Gastrocnemius medialis (tissue), 4 donors: ENCODE results near the gene FARP1. TPM values are rescaled to one million over a fixed set of nuclear protein-coding genes. Genes with fewer than 3 reads are reported as not detected.

Source experiments
- ATAC-seq, 2 donors: fragments of 150-250 bp; one replicate each; pipeline ENCODE4 v1.9.1; 2016
- DNase-seq, 2 donors: peaks; one replicate each; pipeline ENCODE4 v3.0.0-alpha.2; 2019
- H3K27ac ChIP-seq, 4 donors: fragments of 200-600 bp; sonication (generic); 1 replicate in 1 of 4; 2 replicates in 3 of 4; pipeline ENCODE4 v1.5.1; 2016 to 2018; ENCODE audit warnings: mild to moderate bottlenecking in 2 of 4, moderate library complexity in 1 of 4
- H3K27me3 ChIP-seq, 3 donors: fragments of 200-600 bp; sonication (generic) in 2 of 3; 1 replicate in 1 of 3; 2 replicates in 2 of 3; pipeline versions ENCODE4 v1.5.1 to v1.6.0; 2016 to 2019; ENCODE audit warnings: mild to moderate bottlenecking in 1 of 3, moderate library complexity in 1 of 3
- H3K36me3 ChIP-seq, 2 donors: fragments of 200-600 bp; sonication (generic) in 1 of 2; one replicate each; pipeline ENCODE4 v1.5.1; 2017 to 2018
- H3K4me1 ChIP-seq, 2 donors: fragments of 200-600 bp; sonication (generic) in 1 of 2; one replicate each; pipeline ENCODE4 v1.5.1; 2016 to 2017; ENCODE audit warnings: mild to moderate bottlenecking in 2 of 2
- H3K4me3 ChIP-seq, 4 donors: fragments of 200-600 bp; sonication (generic) in 3 of 4; 1 replicate in 1 of 4; 2 replicates in 3 of 4; pipeline ENCODE4 v1.5.1; 2016 to 2019; ENCODE audit warnings: mild to moderate bottlenecking in 2 of 4
- H3K9me3 ChIP-seq, 3 donors: fragments of 200-600 bp; sonication (generic) in 2 of 3; 1 replicate in 1 of 3; 2 replicates in 2 of 3; pipeline ENCODE4 v1.5.1; 2016 to 2019
- CTCF ChIP-seq, 5 experiments: fragments of 450-650 bp in 3 of 5; fragments of 200-600 bp in 2 of 5; sonication (generic) in 2 of 5; IDR thresholded peaks in 4 of 5; conservative IDR thresholded peaks in 1 of 5; 1 replicate in 4 of 5; 2 replicates in 1 of 5; pipeline ENCODE4 v1.5.1; 2016 to 2019; ENCODE audit warnings: antibody characterized with exemption in 5 of 5, mild to moderate bottlenecking in 3 of 5, moderate library complexity in 3 of 5
- POLR2A ChIP-seq, 2 donors: fragments of 450-650 bp; IDR thresholded peaks; one replicate each; pipeline ENCODE4 v1.6.1; 2017; ENCODE audit warnings: antibody characterized with exemption in 2 of 2, mild to moderate bottlenecking in 2 of 2, moderate library complexity in 2 of 2
- in situ Hi-C, 4 donors: fragments of 200-750 bp; cut with MboI; loops; one replicate each; pipeline versions ENCODE4 v1.15.0 to v1.8.0; 2017; ENCODE audit warnings: low sequenced_read_pairs in 4 of 4
- intact Hi-C: fragments of 100-400 bp; cut with DNase I; formaldehyde crosslinking; loops from one replicate; pipeline ENCODE4 v1.15.1; 2023; ENCODE audit warnings: low total_unique reads
- total RNA-seq, 4 donors: library from RNA; depleted of rRNA; stranded (reverse); fragments of >200 nt; gene quantifications; one replicate each; pipeline versions ENCODE4 v1.1.0 to v1.2.3, GENCODE V29; 2016

Gene FARP1
- total RNA-seq, 4 donors from 2014 or later: 3.5 to 9.8 (median 4.9) TPM

- H3K27ac ChIP-seq: no peak overlapping the region
- intact Hi-C loops: no loop called here
These were observed 166.9 kb downstream of the FARP1 start for GRCh38 chr13:98309569-98310335.

GRCh38 chr13:98310485-98311199, 167.7 kb downstream of the FARP1 start:
- H3K4me1 ChIP-seq: peaks cover 0 to 3% of the 10 kb centered on the region in 2 donors
- no peak overlapping the region for H3K27ac ChIP-seq
- H3K4me3 ChIP-seq: no peak overlapping the region
- intact Hi-C loops (no loop called here), in situ Hi-C loops (no loop called here)
- no peaks in the 10 kb centered on the region for H3K9me3 ChIP-seq
- no peaks in the 10 kb centered on the region for H3K27me3 ChIP-seq
- no peaks in the 10 kb centered on the region for H3K36me3 ChIP-seq
- TF ChIP-seq CTCF (IDR thresholded peaks at IDR 0.05 in 4 of 5, conservative IDR thresholded peaks at IDR 0.05 in 1 of 5) (no peak), POLR2A (IDR thresholded peaks at IDR 0.05) (no peak)
- no peak for ATAC-seq
- no peak for DNase-seq

More at GRCh38 chr13:98309569-98310335, 166.9 kb downstream of the FARP1 start:
- Histone ChIP-seq H3K27me3 (no peaks in the 10 kb centered on the region), H3K4me3 (no peak overlapping the region), H3K36me3 (no peaks in the 10 kb centered on the region), H3K9me3 (no peaks in the 10 kb centered on the region), H3K4me1 (peaks cover 0 to 3% of the 10 kb centered on the region in 2 donors)
- TF ChIP-seq CTCF (IDR thresholded peaks at IDR 0.05 in 4 of 5, conservative IDR thresholded peaks at IDR 0.05 in 1 of 5): no peak
- TF ChIP-seq POLR2A (IDR thresholded peaks at IDR 0.05): no peak
- DNase-seq (no peak), ATAC-seq (no peak)
- in situ Hi-C loops: no loop called here

GRCh38 chr13:98311200-98311548, 168.3 kb downstream of the FARP1 start:
- no peaks in the 10 kb centered on the region for H3K9me3 ChIP-seq
- ATAC-seq (no peak), DNase-seq (no peak)
- H3K27ac ChIP-seq: no peak overlapping the region
- no peak overlapping the region for H3K4me3 ChIP-seq
- no peaks in the 10 kb centered on the region for H3K27me3 ChIP-seq
- no peaks in the 10 kb centered on the region for H3K36me3 ChIP-seq
- H3K4me1 ChIP-seq: peaks cover 0 to 3% of the 10 kb centered on the region in 2 donors
- in situ Hi-C loops: no loop called here
- TF ChIP-seq CTCF (IDR thresholded peaks at IDR 0.05 in 4 of 5, conservative IDR thresholded peaks at IDR 0.05 in 1 of 5) (no peak), POLR2A (IDR thresholded peaks at IDR 0.05) (no peak)
- intact Hi-C loops: no loop called here

GRCh38 chr13:98312606-98313005, 169.7 kb downstream of the FARP1 start:
- no peaks in the 10 kb centered on the region for H3K36me3 ChIP-seq
- in situ Hi-C loops: no loop called here
- no peaks in the 10 kb centered on the region for H3K9me3 ChIP-seq
- ATAC-seq (no peak), DNase-seq (no peak)
- H3K4me3 ChIP-seq: no peak overlapping the region
- H3K27me3 ChIP-seq: no peaks in the 10 kb centered on the region
- TF ChIP-seq CTCF (IDR thresholded peaks at IDR 0.05 in 4 of 5, conservative IDR thresholded peaks at IDR 0.05 in 1 of 5) (no peak), POLR2A (IDR thresholded peaks at IDR 0.05) (no peak)
- no peaks in the 10 kb centered on the region for H3K4me1 ChIP-seq
- H3K27ac ChIP-seq: no peak overlapping the region
- intact Hi-C loops: no loop called here
